ENCODE data around the gene FAM219B. TPM values are rescaled to one million over a fixed set of nuclear protein-coding genes. Genes with fewer than 3 reads are reported as not detected.

The FAM219B gene, protein sequence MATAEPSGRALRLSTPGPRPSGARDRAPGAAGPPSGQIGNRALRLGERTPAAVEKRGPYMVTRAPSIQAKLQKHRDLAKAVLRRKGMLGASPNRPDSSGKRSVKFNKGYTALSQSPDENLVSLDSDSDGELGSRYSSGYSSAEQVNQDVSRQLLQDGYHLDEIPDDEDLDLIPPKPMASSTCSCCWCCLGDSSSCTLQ
- total RNA-seq (10 to 100 TPM; 21.5 to 26.8 TPM), total RNA-seq (13.3 to 140 (median 54.9) reads per million in 172 experiments)
- polyA plus RNA-seq (2013, experiment 1 of 2): 49.3 TPM
- 40.0 TPM for polyA plus RNA-seq (2013, experiment 2 of 2)

DNA sequence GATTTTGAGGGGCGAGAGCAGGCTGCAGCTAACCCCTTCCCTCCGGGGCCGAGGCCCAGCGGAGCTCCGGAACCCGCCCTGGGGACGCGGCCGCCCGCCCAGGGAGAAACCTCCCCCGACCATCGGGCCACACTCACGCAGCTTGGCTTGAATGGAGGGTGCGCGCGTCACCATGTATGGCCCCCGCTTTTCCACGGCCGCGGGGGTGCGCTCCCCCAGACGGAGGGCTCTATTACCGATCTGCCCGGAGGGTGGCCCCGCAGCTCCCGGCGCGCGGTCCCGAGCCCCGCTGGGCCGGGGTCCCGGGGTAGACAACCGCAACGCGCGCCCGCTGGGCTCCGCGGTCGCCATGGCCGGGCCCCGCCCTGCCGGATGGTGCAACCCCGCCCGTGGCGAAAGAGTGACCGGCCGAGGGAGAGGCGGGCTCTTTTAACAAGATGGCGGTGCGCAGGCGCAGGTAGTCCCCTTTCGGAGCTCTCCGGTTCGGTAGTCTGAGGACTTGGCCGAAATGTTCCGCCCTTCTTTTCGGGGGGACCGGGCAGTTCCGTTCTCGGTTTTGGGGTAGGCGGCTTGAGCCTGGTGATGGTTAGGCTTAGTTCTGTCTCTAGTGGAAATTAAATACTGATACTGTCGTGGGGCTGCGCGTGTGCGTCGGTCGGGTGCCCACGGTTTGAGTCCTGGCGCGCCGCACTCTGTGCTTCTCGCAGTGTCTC lies at the start of gene FAM219B:
FAM219B (minus strand) TSS at position 402 of the 713 bp plus-strand sequence; CDS start at position 351, 51 bp downstream.
- Mint-ChIP-seq H3K4me3 (peak within 1 kb of the TSS; percentile 99), H3K4me1 (ENCODE audit: low read depth) (peaks cover 42% of the 10 kb centered on the region)

DNA sequence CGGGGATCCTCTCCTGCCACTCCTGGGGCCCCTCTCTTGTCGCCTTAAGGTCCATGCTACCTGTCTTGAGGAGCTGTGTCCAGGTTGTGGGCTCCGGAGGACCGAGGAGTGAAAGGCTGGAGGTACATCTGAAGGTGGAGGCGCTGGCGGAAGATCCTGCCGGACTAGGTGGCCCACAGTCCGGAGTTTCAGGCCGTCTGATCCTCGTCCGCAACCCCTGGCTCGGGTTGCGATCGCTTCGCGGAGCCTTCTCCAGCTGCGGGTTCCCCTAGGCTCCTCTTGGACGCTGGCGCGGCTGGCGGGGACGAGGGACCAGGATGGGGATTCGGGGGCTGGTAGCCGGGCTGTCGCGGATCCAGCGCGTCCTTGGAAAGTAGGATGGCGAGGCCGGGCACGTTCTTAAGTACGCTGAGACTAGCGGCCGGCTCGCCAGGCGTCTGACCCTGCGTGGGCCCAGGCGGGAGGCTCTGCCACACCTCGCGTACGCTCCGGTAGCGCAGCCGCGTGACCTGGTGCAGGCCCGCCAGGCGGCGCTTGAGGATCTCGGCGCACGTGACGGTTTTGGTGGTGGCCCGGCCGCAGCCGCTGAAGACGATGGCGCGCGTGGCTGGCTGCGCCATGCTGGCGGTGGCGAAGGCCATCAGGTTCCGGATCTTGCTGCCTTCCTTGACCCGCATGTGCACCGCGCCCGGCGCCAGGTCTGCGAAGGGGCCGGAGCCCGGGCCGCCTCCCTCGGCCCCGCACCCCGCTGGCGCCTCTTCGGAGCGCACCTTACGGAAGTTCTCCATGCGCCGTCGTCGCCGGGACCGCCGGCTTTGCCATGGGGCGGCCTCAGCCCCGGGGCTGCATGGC lies 49.4 kb upstream of the FAM219B start:
- peak; percentile 68 for ATAC-seq (ENCODE audit: poor library complexity)
- Histone ChIP-seq H3K36me3 (ENCODE audit: insufficient read depth, low read length) (no peaks in the 10 kb centered on the region), H3K4me1 (ENCODE audit: insufficient read depth, low read length) (peaks cover 41% of the 10 kb centered on the region), H3K27ac (ENCODE audit: low read depth in 1 of 2, low read length in 2 of 2) (no peak overlapping the region), H3K9me3 (ENCODE audit: control insufficient read depth in 1 of 2, insufficient read depth in 1 of 2, low read length in 2 of 2) (peaks cover 0 to 13% of the 10 kb centered on the region in 2 experiments), H3K4me3 (ENCODE audit: low read length) (peak overlapping the region; percentile 25), H3K27me3 (ENCODE audit: control insufficient read depth in 1 of 2, insufficient read depth in 2 of 2, low read length in 2 of 2) (peaks cover 36 to 37% of the 10 kb centered on the region in 2 experiments)
- ChIA-PET CTCF (interaction anchor here (0.8 to 1.4 kb wide), 3 partner anchors 32 to 582 kb away, joined by 3 read pairs; partner anchors contain the start of gene C15orf39), POLR2A (interaction anchor here (0.8 to 2.8 kb wide), 15 partner anchors 15 to 498 kb away, joined by 3 to 11 read pairs (median 4); partner anchors contain the start of genes C15orf39, CLK3, COX5A and FAM219B)
- TF ChIP-seq, protein P1, sequence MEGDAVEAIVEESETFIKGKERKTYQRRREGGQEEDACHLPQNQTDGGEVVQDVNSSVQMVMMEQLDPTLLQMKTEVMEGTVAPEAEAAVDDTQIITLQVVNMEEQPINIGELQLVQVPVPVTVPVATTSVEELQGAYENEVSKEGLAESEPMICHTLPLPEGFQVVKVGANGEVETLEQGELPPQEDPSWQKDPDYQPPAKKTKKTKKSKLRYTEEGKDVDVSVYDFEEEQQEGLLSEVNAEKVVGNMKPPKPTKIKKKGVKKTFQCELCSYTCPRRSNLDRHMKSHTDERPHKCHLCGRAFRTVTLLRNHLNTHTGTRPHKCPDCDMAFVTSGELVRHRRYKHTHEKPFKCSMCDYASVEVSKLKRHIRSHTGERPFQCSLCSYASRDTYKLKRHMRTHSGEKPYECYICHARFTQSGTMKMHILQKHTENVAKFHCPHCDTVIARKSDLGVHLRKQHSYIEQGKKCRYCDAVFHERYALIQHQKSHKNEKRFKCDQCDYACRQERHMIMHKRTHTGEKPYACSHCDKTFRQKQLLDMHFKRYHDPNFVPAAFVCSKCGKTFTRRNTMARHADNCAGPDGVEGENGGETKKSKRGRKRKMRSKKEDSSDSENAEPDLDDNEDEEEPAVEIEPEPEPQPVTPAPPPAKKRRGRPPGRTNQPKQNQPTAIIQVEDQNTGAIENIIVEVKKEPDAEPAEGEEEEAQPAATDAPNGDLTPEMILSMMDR (IDR thresholded peaks at IDR 0.05): peak; percentile 50
- intact Hi-C loops (cut with DNase I, micrococcal nuclease): loop anchor here (2.0 to 10.0 kb wide), 4 partner anchors 15 to 581 kb away; partner anchors contain the start of gene SCAMP5 (in 1 of the 2)
- Mint-ChIP-seq H3K27me3 (peaks cover 29% of the 10 kb centered on the region), H3K27ac (no peak overlapping the region), H3K9me3 (no peaks in the 10 kb centered on the region), H3K4me1 (ENCODE audit: low read depth) (peaks cover 21% of the 10 kb centered on the region), H3K4me3 (no peak overlapping the region), H3K36me3 (ENCODE audit: low read depth) (no peaks in the 10 kb centered on the region)
- peak; percentile 38 to 85 (median 58) for DNase-seq

More for the DNA sequence above, at the start of gene FAM219B:
- TF ChIP-seq, protein P1 (IDR thresholded peaks at IDR 0.05): no peak
- intact Hi-C loops (cut with DNase I, micrococcal nuclease): loop anchor here in 1 of 2 experiments (2.0 kb wide), 2 partner anchors 34 to 64 kb away; partner anchors contain the start of genes SCAMP2 and ULK3
- peaks cover 38% of the 10 kb centered on the region for H3K4me1 ChIP-seq (ENCODE audit: insufficient read depth, low read length)
- H3K36me3 ChIP-seq (ENCODE audit: insufficient read depth, low read length): peaks cover 26% of the 10 kb centered on the region
- peak within 1 kb of the TSS; percentile 95 for H3K4me3 ChIP-seq (ENCODE audit: low read length)
- H3K27me3 ChIP-seq (ENCODE audit: control insufficient read depth in 1 of 2, insufficient read depth in 2 of 2, low read length in 2 of 2): no peaks in the 10 kb centered on the region
- peaks cover 46% of the 10 kb centered on the region for H3K36me3 Mint-ChIP-seq (ENCODE audit: low read depth)
- POLR2A ChIA-PET: interaction anchor here (0.6 to 3.0 kb wide), 28 partner anchors 9 to 548 kb away, joined by 3 to 21 read pairs (median 5); partner anchors contain the start of genes C15orf39, COX5A, MPI and RPP25
- H3K27me3 Mint-ChIP-seq: no peaks in the 10 kb centered on the region
- CTCF ChIA-PET: interaction anchor here (0.6 to 2.4 kb wide), 11 partner anchors 12 to 275 kb away, joined by 3 to 6 read pairs (median 4); partner anchors contain the start of gene SCAMP5
- H3K27ac Mint-ChIP-seq: peak within 1 kb of the TSS; percentile 99
- ATAC-seq (ENCODE audit: poor library complexity) (peak; percentile 72), DNase-seq (peak; percentile 42 to 86 (median 64))
- peak within 1 kb of the TSS; percentile 68 to 80 for H3K27ac ChIP-seq (ENCODE audit: low read depth in 1 of 2, low read length in 2 of 2)
- no peaks in the 10 kb centered on the region for H3K9me3 ChIP-seq (ENCODE audit: control insufficient read depth in 1 of 2, insufficient read depth in 1 of 2, low read length in 2 of 2)
- no peaks in the 10 kb centered on the region for H3K9me3 Mint-ChIP-seq
